A549 (cell line): ENCODE data around the gene SUPT3H.

Experiments
- CHD4 ChIP-seq: fragments of 200-600 bp; sonication (generic); IDR thresholded peaks from 2 replicates; pipeline ENCODE4 v1.6.1; 2016; ENCODE audit warnings: antibody characterized with exemption, mild to moderate bottlenecking, borderline replicate concordance
- FOSB ChIP-seq: fragments of 250-450 bp; sonication (Bioruptor Pico); IDR thresholded peaks from 2 replicates; pipeline ENCODE4 v1.5.0; 2020; ENCODE audit warnings: mild to moderate bottlenecking, moderate library complexity
- HDAC2 ChIP-seq: fragments of 200-600 bp; sonication (generic); IDR thresholded peaks from 2 replicates; pipeline ENCODE4 v1.6.1; 2016
- NR3C1 ChIP-seq: fragments of >200 bp; sonication (Bioruptor Twin); formaldehyde crosslinking; IDR thresholded peaks from 3 replicates; pipeline ENCODE4 v1.6.1; 2017
- TF ChIP-seq, protein P1 (sequence below): fragments of >200 bp; sonication (Bioruptor Twin); formaldehyde crosslinking; IDR thresholded peaks from 3 replicates; pipeline ENCODE4 v1.5.1; 2016
- TF ChIP-seq, protein P2 (sequence below): fragments of 200-600 bp; sonication (generic); IDR thresholded peaks from 2 replicates; pipeline ENCODE4 v1.6.1; 2016; ENCODE audit warnings: antibody characterized with exemption, mild to moderate bottlenecking, moderate library complexity

DNA sequence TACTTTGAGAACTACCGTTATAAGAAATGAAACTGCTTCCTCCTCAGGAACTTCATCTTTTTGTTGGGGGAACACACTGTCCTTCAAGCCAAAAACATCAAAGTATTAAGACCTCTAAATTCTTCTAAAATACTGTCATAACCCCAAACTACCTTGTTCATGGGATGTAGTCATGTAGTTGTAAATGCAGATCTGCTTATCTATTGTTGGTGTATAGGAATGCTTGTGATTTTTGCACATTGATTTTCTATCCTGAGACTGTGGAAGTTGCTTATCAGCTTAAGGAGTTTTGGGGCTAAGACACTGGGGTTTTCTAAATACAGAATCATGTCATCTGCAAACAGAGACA lies 332.5 kb downstream of the SUPT3H start:
- TF ChIP-seq NR3C1 (no peak), HDAC2 (no peak), CHD4 (no peak), FOSB (CRISPR knock-in tag) (no peak)
- TF ChIP-seq, protein P1, sequence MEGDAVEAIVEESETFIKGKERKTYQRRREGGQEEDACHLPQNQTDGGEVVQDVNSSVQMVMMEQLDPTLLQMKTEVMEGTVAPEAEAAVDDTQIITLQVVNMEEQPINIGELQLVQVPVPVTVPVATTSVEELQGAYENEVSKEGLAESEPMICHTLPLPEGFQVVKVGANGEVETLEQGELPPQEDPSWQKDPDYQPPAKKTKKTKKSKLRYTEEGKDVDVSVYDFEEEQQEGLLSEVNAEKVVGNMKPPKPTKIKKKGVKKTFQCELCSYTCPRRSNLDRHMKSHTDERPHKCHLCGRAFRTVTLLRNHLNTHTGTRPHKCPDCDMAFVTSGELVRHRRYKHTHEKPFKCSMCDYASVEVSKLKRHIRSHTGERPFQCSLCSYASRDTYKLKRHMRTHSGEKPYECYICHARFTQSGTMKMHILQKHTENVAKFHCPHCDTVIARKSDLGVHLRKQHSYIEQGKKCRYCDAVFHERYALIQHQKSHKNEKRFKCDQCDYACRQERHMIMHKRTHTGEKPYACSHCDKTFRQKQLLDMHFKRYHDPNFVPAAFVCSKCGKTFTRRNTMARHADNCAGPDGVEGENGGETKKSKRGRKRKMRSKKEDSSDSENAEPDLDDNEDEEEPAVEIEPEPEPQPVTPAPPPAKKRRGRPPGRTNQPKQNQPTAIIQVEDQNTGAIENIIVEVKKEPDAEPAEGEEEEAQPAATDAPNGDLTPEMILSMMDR = no peak
- TF ChIP-seq, protein P2, sequence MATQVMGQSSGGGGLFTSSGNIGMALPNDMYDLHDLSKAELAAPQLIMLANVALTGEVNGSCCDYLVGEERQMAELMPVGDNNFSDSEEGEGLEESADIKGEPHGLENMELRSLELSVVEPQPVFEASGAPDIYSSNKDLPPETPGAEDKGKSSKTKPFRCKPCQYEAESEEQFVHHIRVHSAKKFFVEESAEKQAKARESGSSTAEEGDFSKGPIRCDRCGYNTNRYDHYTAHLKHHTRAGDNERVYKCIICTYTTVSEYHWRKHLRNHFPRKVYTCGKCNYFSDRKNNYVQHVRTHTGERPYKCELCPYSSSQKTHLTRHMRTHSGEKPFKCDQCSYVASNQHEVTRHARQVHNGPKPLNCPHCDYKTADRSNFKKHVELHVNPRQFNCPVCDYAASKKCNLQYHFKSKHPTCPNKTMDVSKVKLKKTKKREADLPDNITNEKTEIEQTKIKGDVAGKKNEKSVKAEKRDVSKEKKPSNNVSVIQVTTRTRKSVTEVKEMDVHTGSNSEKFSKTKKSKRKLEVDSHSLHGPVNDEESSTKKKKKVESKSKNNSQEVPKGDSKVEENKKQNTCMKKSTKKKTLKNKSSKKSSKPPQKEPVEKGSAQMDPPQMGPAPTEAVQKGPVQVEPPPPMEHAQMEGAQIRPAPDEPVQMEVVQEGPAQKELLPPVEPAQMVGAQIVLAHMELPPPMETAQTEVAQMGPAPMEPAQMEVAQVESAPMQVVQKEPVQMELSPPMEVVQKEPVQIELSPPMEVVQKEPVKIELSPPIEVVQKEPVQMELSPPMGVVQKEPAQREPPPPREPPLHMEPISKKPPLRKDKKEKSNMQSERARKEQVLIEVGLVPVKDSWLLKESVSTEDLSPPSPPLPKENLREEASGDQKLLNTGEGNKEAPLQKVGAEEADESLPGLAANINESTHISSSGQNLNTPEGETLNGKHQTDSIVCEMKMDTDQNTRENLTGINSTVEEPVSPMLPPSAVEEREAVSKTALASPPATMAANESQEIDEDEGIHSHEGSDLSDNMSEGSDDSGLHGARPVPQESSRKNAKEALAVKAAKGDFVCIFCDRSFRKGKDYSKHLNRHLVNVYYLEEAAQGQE = no peak
